Breast epithelium (tissue), 4 donors: Measurements from ENCODE around the gene NTN3. TPM values are rescaled to one million over a fixed set of nuclear protein-coding genes. Genes with fewer than 3 reads are reported as not detected.

Experiments
- DNase-seq, 2 donors: peaks; one replicate each; pipeline ENCODE4 v3.0.0-alpha.2; 2019; ENCODE audit warnings: low spot score in 2 of 2
- H3K27ac ChIP-seq, 2 donors: fragments of 200-600 bp; sonication (generic) in 1 of 2; one replicate each; pipeline ENCODE4 v1.5.1; 2016 to 2019; ENCODE audit warnings: mild to moderate bottlenecking in 1 of 2
- H3K27me3 ChIP-seq, 2 donors: fragments of 200-600 bp; sonication (generic) in 1 of 2; one replicate each; pipeline versions ENCODE4 v1.5.1 to v1.6.0; 2017 to 2019; ENCODE audit warnings: control low read depth in 1 of 2, mild to moderate bottlenecking in 1 of 2
- H3K36me3 ChIP-seq: fragments of 200-600 bp; one replicate; pipeline ENCODE4 v1.5.1; 2019
- H3K4me1 ChIP-seq, 2 donors: fragments of 200-600 bp; sonication (generic); one replicate each; pipeline ENCODE4 v1.5.1; 2016 to 2019; ENCODE audit warnings: control low read depth in 1 of 2
- H3K4me3 ChIP-seq, 3 donors: fragments of 200-600 bp; sonication (generic); 1 replicate in 2 of 3; 2 replicates in 1 of 3; pipeline ENCODE4 v1.5.1; 2016 to 2019; ENCODE audit warnings: mild to moderate bottlenecking in 3 of 3, moderate library complexity in 2 of 3
- H3K9me3 ChIP-seq, 2 donors: fragments of 200-600 bp; sonication (generic) in 1 of 2; one replicate each; pipeline ENCODE4 v1.5.1; 2016 to 2019; ENCODE audit warnings: control low read depth in 1 of 2
- POLR2A ChIP-seq: fragments of 450-650 bp; IDR thresholded peaks from one replicate; pipeline ENCODE4 v1.6.1; 2016; ENCODE audit warnings: antibody characterized with exemption, mild to moderate bottlenecking, moderate library complexity
- POLR2AphosphoS5 ChIP-seq, 3 donors: sonication (generic); formaldehyde crosslinking; IDR thresholded peaks; one replicate each; pipeline ENCODE4 v1.6.1; 2017; ENCODE audit warnings: antibody characterized with exemption in 3 of 3
- intact Hi-C: fragments of 100-400 bp; cut with DNase I; formaldehyde crosslinking; loops from one replicate; pipeline ENCODE4 v1.15.1; 2023; ENCODE audit warnings: low total_unique reads
- total RNA-seq, 3 donors: library from RNA; depleted of rRNA; stranded (reverse); fragments of >200 nt; gene quantifications; one replicate each; pipeline ENCODE4 v1.1.0, GENCODE V29; 2016
- TF ChIP-seq, protein P1 (sequence below), 3 donors: fragments of 450-650 bp; IDR thresholded peaks; one replicate each; pipeline ENCODE4 v1.5.1; 2016 to 2017; ENCODE audit warnings: antibody characterized with exemption in 3 of 3, mild to moderate bottlenecking in 3 of 3, moderate library complexity in 3 of 3

Gene NTN3
- total RNA-seq, 3 donors from 2014 or later: not detected

- intact Hi-C loops: loop anchor here (1.0 kb wide), 1 partner anchor 25 kb away; no protein-coding TSS in a partner anchor
- no peaks in the 10 kb centered on the region for H3K9me3 ChIP-seq
- peak overlapping the region; percentile 22 to 82 for H3K27ac ChIP-seq
- no peak for DNase-seq
- peak overlapping the region in 2 of 3 donors; percentile 63 to 82 for H3K4me3 ChIP-seq
- peaks cover 8 to 22% of the 10 kb centered on the region in 2 donors for H3K4me1 ChIP-seq
- no peaks in the 10 kb centered on the region for H3K27me3 ChIP-seq
- TF ChIP-seq POLR2A (no peak), POLR2AphosphoS5 (IDR thresholded peaks at IDR 0.05) (no peak)
- TF ChIP-seq, protein P1, sequence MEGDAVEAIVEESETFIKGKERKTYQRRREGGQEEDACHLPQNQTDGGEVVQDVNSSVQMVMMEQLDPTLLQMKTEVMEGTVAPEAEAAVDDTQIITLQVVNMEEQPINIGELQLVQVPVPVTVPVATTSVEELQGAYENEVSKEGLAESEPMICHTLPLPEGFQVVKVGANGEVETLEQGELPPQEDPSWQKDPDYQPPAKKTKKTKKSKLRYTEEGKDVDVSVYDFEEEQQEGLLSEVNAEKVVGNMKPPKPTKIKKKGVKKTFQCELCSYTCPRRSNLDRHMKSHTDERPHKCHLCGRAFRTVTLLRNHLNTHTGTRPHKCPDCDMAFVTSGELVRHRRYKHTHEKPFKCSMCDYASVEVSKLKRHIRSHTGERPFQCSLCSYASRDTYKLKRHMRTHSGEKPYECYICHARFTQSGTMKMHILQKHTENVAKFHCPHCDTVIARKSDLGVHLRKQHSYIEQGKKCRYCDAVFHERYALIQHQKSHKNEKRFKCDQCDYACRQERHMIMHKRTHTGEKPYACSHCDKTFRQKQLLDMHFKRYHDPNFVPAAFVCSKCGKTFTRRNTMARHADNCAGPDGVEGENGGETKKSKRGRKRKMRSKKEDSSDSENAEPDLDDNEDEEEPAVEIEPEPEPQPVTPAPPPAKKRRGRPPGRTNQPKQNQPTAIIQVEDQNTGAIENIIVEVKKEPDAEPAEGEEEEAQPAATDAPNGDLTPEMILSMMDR (IDR thresholded peaks at IDR 0.05): no peak
- no peaks in the 10 kb centered on the region for H3K36me3 ChIP-seq
Measured at GRCh38 chr16:2466667-2467527, 4.2 kb upstream of the NTN3 start.

DNA sequence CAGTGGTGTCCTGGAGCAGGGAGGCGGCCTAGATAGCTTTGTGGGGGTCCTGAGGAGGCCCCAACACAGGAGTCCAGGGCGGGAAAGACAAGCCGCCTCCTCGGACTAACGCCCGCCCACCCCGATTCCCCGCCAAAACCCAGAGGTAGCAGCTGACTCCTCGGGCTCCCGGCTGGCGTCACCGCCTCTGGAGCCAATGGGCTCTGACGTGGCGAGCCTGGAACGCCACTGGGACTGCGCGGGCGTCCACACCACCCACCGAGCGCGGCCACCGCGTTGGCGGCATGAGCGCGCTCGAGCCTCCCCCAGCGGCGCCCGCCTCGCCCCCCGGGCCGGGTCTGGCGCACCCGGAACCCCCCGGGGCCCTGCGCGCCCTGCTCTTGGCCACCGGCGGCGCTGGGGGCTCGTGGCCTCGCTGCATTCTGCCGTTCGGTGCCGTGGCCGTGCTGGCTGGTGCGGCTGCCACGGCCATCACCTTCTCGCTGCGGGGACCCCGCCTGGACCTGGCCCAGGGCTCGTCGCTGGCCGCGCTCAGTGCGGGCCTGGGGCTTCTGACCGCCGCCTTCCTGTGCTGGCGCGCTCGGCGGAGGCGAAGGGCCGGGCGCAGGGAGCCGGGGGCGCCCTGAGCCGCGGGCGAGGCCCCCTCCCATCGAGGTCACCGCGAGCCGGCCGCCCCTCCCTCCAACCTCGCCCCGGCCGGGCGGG lies 3.4 kb upstream of the NTN3 start:
- intact Hi-C loops: no loop called here
- peak in 1 of 3 donors; percentile 57 for TF ChIP-seq POLR2AphosphoS5 (IDR thresholded peaks at IDR 0.05)
- TF ChIP-seq, protein P1 (IDR thresholded peaks at IDR 0.05): no peak
- DNase-seq: peak; percentile 78 to 82

DNA sequence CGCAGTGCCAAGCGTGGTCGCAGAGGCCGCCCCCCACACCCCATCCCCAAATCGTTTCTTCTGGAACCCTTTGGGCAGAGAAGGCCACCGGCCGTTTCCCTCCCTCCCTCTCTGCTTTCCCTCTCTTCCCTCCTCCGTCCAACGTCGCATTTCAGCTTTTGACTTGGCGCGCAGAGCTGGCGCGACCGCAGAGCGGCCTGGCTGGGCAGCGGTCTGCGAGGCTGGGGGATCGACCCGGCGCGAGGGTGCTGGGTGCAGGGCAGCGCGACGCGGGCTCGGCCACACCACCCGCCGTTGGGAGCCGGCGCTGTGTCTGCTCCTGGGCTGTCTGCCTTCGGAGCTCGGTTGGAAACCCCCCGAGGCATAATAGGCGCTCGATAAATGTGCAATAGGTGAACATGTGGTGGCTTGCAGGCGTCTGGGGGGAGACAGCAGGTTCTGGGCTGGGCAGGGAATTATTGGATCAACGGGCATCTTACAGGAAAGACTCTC lies 2.8 kb upstream of the NTN3 start:
- intact Hi-C loops: no loop called here
- Histone ChIP-seq H3K36me3 (no peaks in the 10 kb centered on the region), H3K4me1 (peaks cover 9 to 23% of the 10 kb centered on the region in 2 donors), H3K9me3 (no peaks in the 10 kb centered on the region), H3K27me3 (no peaks in the 10 kb centered on the region), H3K27ac (peak overlapping the region; percentile 82), H3K4me3 (peak overlapping the region; percentile 49 to 82 (median 63))
- no peak for DNase-seq
- TF ChIP-seq POLR2A: no peak
- TF ChIP-seq, protein P1 (IDR thresholded peaks at IDR 0.05): no peak
- TF ChIP-seq POLR2AphosphoS5 (IDR thresholded peaks at IDR 0.05): peak in 1 of 3 donors; percentile 8

More for the DNA sequence above, 3.4 kb upstream of the NTN3 start:
- Histone ChIP-seq H3K27ac (peak overlapping the region; percentile 82), H3K27me3 (no peaks in the 10 kb centered on the region), H3K4me1 (peaks cover 9 to 23% of the 10 kb centered on the region in 2 donors), H3K4me3 (peak overlapping the region; percentile 49 to 82 (median 63)), H3K36me3 (no peaks in the 10 kb centered on the region), H3K9me3 (no peaks in the 10 kb centered on the region)

- Histone ChIP-seq H3K4me3 (peak overlapping the region in 2 of 3 donors; percentile 63 to 82), H3K9me3 (no peaks in the 10 kb centered on the region), H3K27me3 (no peaks in the 10 kb centered on the region), H3K27ac (peak overlapping the region in 1 of 2 donors; percentile 82), H3K4me1 (peaks cover 14 to 23% of the 10 kb centered on the region in 2 donors), H3K36me3 (no peaks in the 10 kb centered on the region)
- intact Hi-C loops: no loop called here
- no peak for DNase-seq
- TF ChIP-seq, protein P1 (IDR thresholded peaks at IDR 0.05): no peak
- no peak for TF ChIP-seq POLR2A
- no peak for TF ChIP-seq POLR2AphosphoS5 (IDR thresholded peaks at IDR 0.05)
Measured at GRCh38 chr16:2468725-2469398, 2.2 kb upstream of the NTN3 start.
